ENCODE results near the gene VAPB.

The VAPB gene

GRCh38 chr20:58495623-58496428 is 106.8 kb downstream of the VAPB start:
- TF ChIP-seq CTCF (conservative IDR thresholded peaks at IDR 0.05; ENCODE audit: low read length) = no peak
- no peak overlapping the region for H3K4me3 ChIP-seq (ENCODE audit: low read length)
- DNase-seq (ENCODE audit: low read depth) = no peak

GRCh38 chr20:58496429-58496769 is 107.4 kb downstream of the VAPB start:
- TF ChIP-seq CTCF (conservative IDR thresholded peaks at IDR 0.05; ENCODE audit: low read length) = no peak
- no peak overlapping the region for H3K4me3 ChIP-seq (ENCODE audit: low read length)
- no peak for DNase-seq (ENCODE audit: low read depth)

- no peak for TF ChIP-seq CTCF (conservative IDR thresholded peaks at IDR 0.05; ENCODE audit: low read length)
- no peak overlapping the region for H3K4me3 ChIP-seq (ENCODE audit: low read length)
- DNase-seq (ENCODE audit: low read depth) = no peak
Observed at GRCh38 chr20:58497076-58497641, 108.1 kb downstream of the VAPB start.

- no peak overlapping the region for H3K4me3 ChIP-seq (ENCODE audit: low read length)
- no peak for TF ChIP-seq CTCF (conservative IDR thresholded peaks at IDR 0.05; ENCODE audit: low read length)
- no peak for DNase-seq (ENCODE audit: low read depth)
Observed at GRCh38 chr20:58497724-58498469, 108.9 kb downstream of the VAPB start.

GRCh38 chr20:58498470-58499068 is 109.5 kb downstream of the VAPB start:
- H3K4me3 ChIP-seq (ENCODE audit: low read length) = no peak overlapping the region
- no peak for DNase-seq (ENCODE audit: low read depth)
- no peak for TF ChIP-seq CTCF (conservative IDR thresholded peaks at IDR 0.05; ENCODE audit: low read length)

GRCh38 chr20:58500256-58500655 is 111.2 kb downstream of the VAPB start:
- no peak for DNase-seq (ENCODE audit: low read depth)
- H3K4me3 ChIP-seq (ENCODE audit: low read length) = no peak overlapping the region
- TF ChIP-seq CTCF (conservative IDR thresholded peaks at IDR 0.05; ENCODE audit: low read length) = no peak

Measured in AG10803 (cell line).